Activated CD8-positive, alpha-beta memory T cell treated with anti-CD3 and anti-CD28 coated beads for 36 hours (primary cell): ENCODE results near the gene CENPO. TPM values are rescaled to one million over a fixed set of nuclear protein-coding genes. Genes with fewer than 3 reads are reported as not detected.

Source experiments
- total RNA-seq, 2 experiments: library from RNA; stranded (reverse); gene quantifications; one replicate each; pipeline ENCODE4 v1.2.3, GENCODE V29; 2021

Gene CENPO
- total RNA-seq, 2 experiments from 2014 or later: 47.5 to 49.6 TPM

Other genes starting within 250 kb of the CENPO start
- 10 to 100 TPM; 24.5 to 27.1 TPM for gene PTRHD1, start within 50 bp of the CENPO start, total RNA-seq
- 10 to 100 TPM; 87.0 to 88.5 TPM for gene ADCY3, start 126.8 kb downstream of the CENPO start, total RNA-seq
- gene DNAJC27, start 178.5 kb downstream of the CENPO start, total RNA-seq: 1 to 10 TPM; 3.3 to 4.1 TPM
- under 1 TPM; 0.17 to 0.25 TPM for gene EFR3B, start 248.7 kb downstream of the CENPO start, total RNA-seq